GM12878 (cell line): ENCODE measurements around the gene SLC6A15. TPM values are rescaled to one million over a fixed set of nuclear protein-coding genes. Genes with fewer than 3 reads are reported as not detected.

Source experiments
- ATAC-seq: fragments of 200-7000 bp; cut with Tn5 transposase; 3 replicates; pipeline ENCODE4 v1.9.1; 2020; ENCODE audit warnings: mild to moderate bottlenecking, moderate library complexity
- BruUV-seq: library from RNA; stranded (reverse); fragments of 400-500 nt; replicated peaks from 2 replicates; lab custom pipeline; 2021; lab: Mats Ljungman, UMichigan
- CTCF ChIA-PET: fragments of 300-600 bp; sonication (Branson Sonifier 250); formaldehyde crosslinking; extraction: SDS; loops from one replicate; lab custom pipeline; 2021; ENCODE audit warnings: inconsistent platforms; lab: Yijun Ruan, JAX
- POLR2A ChIA-PET: fragments of 350-600 bp; formaldehyde crosslinking; extraction: SDS; loops from one replicate; lab custom pipeline; 2021; ENCODE audit warnings: inconsistent platforms; lab: Charles Lee
- RAD21 ChIA-PET: fragments of 300-600 bp; sonication (Branson Sonifier 250); formaldehyde crosslinking; loops from one replicate; lab custom pipeline; 2023; ENCODE audit warnings: antibody characterized with exemption; ENCODE audit not compliant: unreplicated experiment; lab: Charles Lee
- SMC1A ChIA-PET: fragments of 300-600 bp; sonication (Branson Sonifier 250); formaldehyde crosslinking; loops from one replicate; lab custom pipeline; 2023; ENCODE audit not compliant: unreplicated experiment, uncharacterized antibody; lab: Charles Lee
- DNase-seq: peaks from one replicate; pipeline ENCODE4 v3.0.0-alpha.2; 2011; ENCODE audit warnings: low read depth, low spot score
- FAIRE-seq: peaks from 3 replicates; lab custom pipeline; 2011; peaks lifted over from hg19 to GRCh38; lab: Jason Lieb, UNC
- H2AFZ ChIP-seq: 2 replicates; pipeline ENCODE4 v1.6.0; 2011; ENCODE audit warnings: low read depth, low read length, control low read depth; ENCODE audit not compliant: control insufficient read depth
- H3K27ac ChIP-seq: 2 replicates; pipeline ENCODE4 v1.5.1; 2011; ENCODE audit warnings: control low read depth; ENCODE audit not compliant: control insufficient read depth, insufficient read depth
- H3K27me3 ChIP-seq, 2 experiments: replicated peaks in 1 of 2; 2 replicates each; pipeline versions ENCODE4 v1.6.0 to v1.6.1; 2011; ENCODE audit warnings: low read length in 1 of 2; ENCODE audit not compliant: control insufficient read depth in 2 of 2, insufficient read depth in 2 of 2
- H3K36me3 ChIP-seq, 2 experiments: 2 replicates each; pipeline ENCODE4 v1.5.1; 2011; ENCODE audit warnings: low read length in 1 of 2; ENCODE audit not compliant: control insufficient read depth in 2 of 2, insufficient read depth in 2 of 2
- H3K4me1 ChIP-seq: 2 replicates; pipeline ENCODE4 v1.6.1; 2011; ENCODE audit warnings: mild to moderate bottlenecking, low read length, moderate library complexity, mixed read lengths; ENCODE audit not compliant: control insufficient read depth, insufficient read depth
- H3K4me2 ChIP-seq: 2 replicates; pipeline ENCODE4 v1.6.0; 2011; ENCODE audit warnings: control low read depth; ENCODE audit not compliant: control insufficient read depth, insufficient read depth
- H3K4me3 ChIP-seq: fragments of 200-600 bp; sonication (generic); 2 replicates; pipeline ENCODE4 v1.5.1; 2016
- H3K79me2 ChIP-seq: 2 replicates; pipeline ENCODE4 v1.6.0; 2011; ENCODE audit warnings: low read length; ENCODE audit not compliant: control insufficient read depth, insufficient read depth
- H3K9ac ChIP-seq: 2 replicates; pipeline ENCODE4 v1.8.0; 2011; ENCODE audit warnings: low read length, control low read depth, mixed read lengths; ENCODE audit not compliant: control insufficient read depth, insufficient read depth
- H3K9me3 ChIP-seq: replicated peaks from 3 replicates; pipeline ENCODE4 v1.5.1; 2011; ENCODE audit warnings: mild to moderate bottlenecking, low read length; ENCODE audit not compliant: control insufficient read depth, insufficient read depth
- H4K20me1 ChIP-seq: 2 replicates; pipeline ENCODE4 v1.6.0; 2011; ENCODE audit not compliant: control insufficient read depth, insufficient read depth
- EED ChIP-seq: sonication (generic); IDR thresholded peaks from 2 replicates; pipeline ENCODE4 v1.6.1; 2016; ENCODE audit warnings: antibody characterized with exemption, low read depth
- EGR1 ChIP-seq, 2 experiments: IDR thresholded peaks; 1 replicate in 1 of 2; 2 replicates in 1 of 2; pipeline ENCODE4 v1.6.1; 2011 to 2012; ENCODE audit warnings: low read depth in 2 of 2, low read length in 2 of 2, borderline replicate concordance in 1 of 2, mild to moderate bottlenecking in 1 of 2, moderate library complexity in 1 of 2
- FOS ChIP-seq: IDR thresholded peaks from 3 replicates; pipeline ENCODE4 v1.6.1; 2011; ENCODE audit warnings: borderline replicate concordance; ENCODE audit not compliant: insufficient read length; ENCODE audit errors: extremely low read depth
- HDAC6 ChIP-seq: fragments of 200-600 bp; sonication (generic); IDR thresholded peaks from one replicate; pipeline ENCODE4 v1.8.0; 2017; ENCODE audit warnings: antibody characterized with exemption; ENCODE audit not compliant: unreplicated experiment
- JUND ChIP-seq: IDR thresholded peaks from 2 replicates; pipeline ENCODE4 v1.6.1; 2012; ENCODE audit warnings: low read depth, mild to moderate bottlenecking, low read length, improper control_type of control experiment, moderate library complexity
- KAT2A ChIP-seq: conservative IDR thresholded peaks from 2 replicates; pipeline ENCODE4 v1.6.1; 2011; ENCODE audit warnings: low read depth, low read length; ENCODE audit not compliant: control insufficient read depth
- NR2C1 ChIP-seq: fragments of 450-650 bp; IDR thresholded peaks from 2 replicates; pipeline ENCODE4 v1.6.1; 2017; ENCODE audit warnings: antibody characterized with exemption, mild to moderate bottlenecking, moderate library complexity
- RELB ChIP-seq: fragments of 450-650 bp; IDR thresholded peaks from 2 replicates; pipeline ENCODE4 v1.6.1; 2017; ENCODE audit warnings: low read depth, mild to moderate bottlenecking, moderate library complexity
- SIX5 ChIP-seq: IDR thresholded peaks from 2 replicates; pipeline ENCODE4 v1.6.1; 2011; ENCODE audit warnings: mild to moderate bottlenecking, low read depth, low read length, moderate library complexity; ENCODE audit not compliant: severe bottlenecking
- SMAD5 ChIP-seq: IDR thresholded peaks from 2 replicates; pipeline ENCODE4 v1.6.1; 2016; ENCODE audit warnings: antibody characterized with exemption, low read depth
- TCF12 ChIP-seq: IDR thresholded peaks from 2 replicates; pipeline ENCODE4 v1.6.1; 2011; ENCODE audit warnings: low read depth, mild to moderate bottlenecking, low read length
- ZNF207 ChIP-seq: fragments of 450-650 bp; IDR thresholded peaks from 2 replicates; pipeline ENCODE4 v1.6.1; 2014; ENCODE audit warnings: antibody characterized with exemption, mild to moderate bottlenecking, borderline replicate concordance
- WGBS: methylation state at CpG from one replicate; pipeline ENCODE4 v1.1.6; 2016; ENCODE audit warnings: low lambda C conversion rate; ENCODE audit not compliant: insufficient replicate concordance, insufficient coverage; ENCODE audit errors: missing lambda C conversion rate; 5-methylcytosine and 5-hydroxymethylcytosine counted together
- in situ Hi-C: fragments of 300-500 bp; cut with MboI; formaldehyde crosslinking; loops from 9 replicates; pipeline ENCODE4 v1.14.3; 2018; ENCODE audit warnings: mixed read lengths
- intact Hi-C: fragments of 100-400 bp; cut with micrococcal nuclease; formaldehyde crosslinking; loops from one replicate; pipeline ENCODE4 v1.14.2; 2022; ENCODE audit not compliant: unreplicated experiment
- polyA plus RNA-seq, 11 experiments: library from polyadenylated mRNA; depleted of rRNA in 4 of 11; unstranded in 6 of 11; stranded (reverse) in 5 of 11; fragments of >200 nt; fragmentation: Nextera tagmentation in 4 of 11; fragmentation: Illumina TruSeq in 1 of 11; extraction: Ambion mirVana in 4 of 11; extraction: Trizol in 1 of 11; gene quantifications; 1 replicate in 1 of 11; 2 replicates in 10 of 11; pipeline versions ENCODE4 v1.2.1 to v1.2.3, GENCODE V29; 2011 to 2016; ENCODE audit warnings: inconsistent platforms in 2 of 11, missing spikeins in 2 of 11, low read depth in 1 of 11
- total RNA-seq, 4 experiments: library from RNA; depleted of rRNA in 3 of 4; stranded (reverse); fragments of >200 nt in 3 of 4; fragmentation: Illumina TruSeq in 1 of 4; extraction: Trizol in 1 of 4; gene quantifications; 2 replicates each; pipeline versions ENCODE4 v1.2.1 to v1.2.3, GENCODE V29; 2013 to 2021

The SLC6A15 gene
- total and polyA plus RNA-seq, 10 of the 15 experiments (the other 5 are each of a cell fraction or from before 2014, with no cell fraction given), result 0.04 TPM; not detected in 9

DNA sequence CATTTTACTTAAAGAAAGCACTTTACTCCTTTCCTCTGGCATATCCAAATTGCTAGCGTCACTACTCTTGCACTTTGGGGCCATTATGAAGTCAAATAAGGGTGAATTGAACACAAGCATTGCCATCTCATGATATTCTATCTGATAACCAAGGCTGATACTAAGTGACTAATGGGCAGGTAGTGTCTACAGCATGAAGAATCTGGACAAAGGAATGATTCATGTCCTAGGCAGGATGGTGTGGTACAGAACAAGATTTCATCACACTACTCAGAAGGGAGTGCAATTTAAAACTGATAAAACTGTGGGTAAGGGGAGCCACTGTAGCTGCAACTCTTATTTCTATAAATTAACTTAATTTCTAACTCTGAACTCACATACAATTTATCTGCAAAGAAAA is 7.7 kb upstream of the SLC6A15 start:
- DNase-seq, result no peak
- ChIA-PET CTCF (no interaction called here), SMC1A (no interaction called here), POLR2A (no interaction called here), RAD21 (no interaction called here)
- H3K4me1 ChIP-seq, result no peaks in the 10 kb centered on the region
- no peaks in the 10 kb centered on the region for H3K27me3 ChIP-seq
- H4K20me1 ChIP-seq, result no peaks in the 10 kb centered on the region
- FAIRE-seq, result no peak
- H3K27ac ChIP-seq, result no peak overlapping the region
- no peak overlapping the region for H3K9ac ChIP-seq
- ATAC-seq, result no peak
- intact Hi-C loops, result no loop called here
- TF ChIP-seq RELB (no peak), FOS (no peak), SMAD5 (no peak), KAT2A (no peak), EGR1 (IDR thresholded peaks at IDR 0.05; ENCODE audit: borderline replicate concordance in 1 of 2, low read depth in 2 of 2, low read length in 2 of 2) (no peak), JUND (no peak), HDAC6 (no peak), EED (no peak), ZNF207 (no peak), TCF12 (no peak), NR2C1 (no peak), SIX5 (no peak)
- BruUV-seq, result no TSS peak
- H3K36me3 ChIP-seq, result no peaks in the 10 kb centered on the region
- H3K4me2 ChIP-seq, result no peak overlapping the region
- 0% methylated on average over 1 of the region's 1 CpG for WGBS
- in situ Hi-C loops, result no loop called here
- no peaks in the 10 kb centered on the region for H3K9me3 ChIP-seq
- no peak overlapping the region for H3K4me3 ChIP-seq
- no peak overlapping the region for H2AFZ ChIP-seq
- no peaks in the 10 kb centered on the region for H3K79me2 ChIP-seq
